ENCODE results near the gene SLC25A22.
A peak's percentile ranks its signal among the peaks of the same experiment; 100 is the strongest.

SLC25A22 gene

DNA sequence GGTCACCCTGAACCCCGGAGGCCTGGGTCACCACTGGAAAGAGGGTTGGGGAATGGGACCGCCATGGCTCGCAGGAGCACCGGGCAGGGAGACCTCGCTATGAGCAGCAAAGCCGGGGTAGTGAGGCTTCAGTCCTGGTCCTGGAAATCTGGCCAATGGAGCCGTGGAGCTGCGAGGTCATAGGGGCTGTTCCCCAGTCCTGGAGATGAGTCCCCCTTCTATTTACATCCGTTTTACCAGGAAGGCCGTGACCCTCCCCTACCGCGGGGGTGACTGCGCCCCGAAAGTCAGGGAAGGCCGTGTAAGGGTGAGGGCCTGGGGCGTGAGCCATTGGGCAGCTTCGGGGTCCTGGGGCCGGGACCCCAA, 6.5 kb upstream of the SLC25A22 start:
- peak overlapping the region; percentile 28 for H3K4me3 ChIP-seq (ENCODE audit: low read depth, low read length)

DNA sequence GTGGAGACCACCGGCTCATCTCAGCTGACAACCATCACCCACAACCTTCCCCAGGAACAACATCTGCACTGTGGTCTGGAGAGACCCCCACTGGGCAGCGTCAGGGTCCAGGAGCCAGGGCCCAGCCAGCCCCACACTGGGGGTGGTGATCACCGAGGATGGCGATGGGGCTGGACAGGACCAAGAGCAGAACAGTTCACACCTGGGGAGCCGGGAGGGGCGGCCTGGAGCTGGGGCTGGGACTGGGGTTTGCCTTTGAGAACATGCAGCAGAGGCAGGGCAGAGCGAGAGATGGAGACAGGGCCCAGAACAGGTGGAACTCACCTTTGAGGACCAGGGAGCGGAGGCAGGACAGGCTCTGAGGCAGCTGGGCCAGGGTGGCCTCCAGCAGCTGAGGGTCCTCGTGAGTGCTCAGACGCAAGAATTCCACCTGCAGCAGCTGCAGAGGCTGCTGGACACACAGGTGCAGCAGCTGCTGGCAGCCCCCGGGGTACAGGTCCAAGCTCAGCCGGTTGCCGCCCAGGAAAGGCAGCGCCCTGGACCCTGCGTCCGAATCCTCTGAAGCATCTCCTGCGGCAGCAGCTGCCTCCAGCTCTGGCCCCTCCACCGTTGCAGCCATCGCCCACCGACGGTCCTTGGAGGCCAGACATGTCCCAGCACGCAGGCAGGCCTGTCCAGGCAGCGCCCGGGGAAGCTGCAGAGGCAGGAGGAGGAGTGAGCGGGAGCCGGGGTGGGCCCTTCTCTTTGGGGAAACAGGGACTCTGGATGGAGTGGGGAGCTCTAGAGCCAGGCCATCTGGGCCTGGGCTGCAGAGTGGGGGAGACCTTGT, 5.9 kb upstream of the SLC25A22 start:
- peak overlapping the region; percentile 28 for H3K4me3 ChIP-seq (ENCODE audit: low read depth, low read length)

DNA sequence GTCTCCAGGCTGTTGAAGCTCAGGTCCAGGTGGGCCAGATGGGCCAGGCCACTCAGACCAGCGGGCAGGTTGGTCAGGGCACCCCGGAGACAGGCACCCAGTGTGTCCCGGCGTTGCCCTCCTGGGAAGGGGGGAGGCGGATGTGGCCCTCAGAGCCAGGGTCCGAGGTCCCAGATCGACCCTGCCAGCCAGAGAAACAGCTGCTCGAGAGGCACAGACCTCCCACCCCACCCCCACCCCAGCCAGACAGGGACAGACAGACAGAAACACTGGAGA, 5.3 kb upstream of the SLC25A22 start:
- H3K4me3 ChIP-seq (ENCODE audit: low read depth, low read length): no peak overlapping the region

GRCh38 chr11:802693-803466, 4.8 kb upstream of the SLC25A22 start:
- no peak overlapping the region for H3K4me3 ChIP-seq (ENCODE audit: low read depth, low read length)

DNA sequence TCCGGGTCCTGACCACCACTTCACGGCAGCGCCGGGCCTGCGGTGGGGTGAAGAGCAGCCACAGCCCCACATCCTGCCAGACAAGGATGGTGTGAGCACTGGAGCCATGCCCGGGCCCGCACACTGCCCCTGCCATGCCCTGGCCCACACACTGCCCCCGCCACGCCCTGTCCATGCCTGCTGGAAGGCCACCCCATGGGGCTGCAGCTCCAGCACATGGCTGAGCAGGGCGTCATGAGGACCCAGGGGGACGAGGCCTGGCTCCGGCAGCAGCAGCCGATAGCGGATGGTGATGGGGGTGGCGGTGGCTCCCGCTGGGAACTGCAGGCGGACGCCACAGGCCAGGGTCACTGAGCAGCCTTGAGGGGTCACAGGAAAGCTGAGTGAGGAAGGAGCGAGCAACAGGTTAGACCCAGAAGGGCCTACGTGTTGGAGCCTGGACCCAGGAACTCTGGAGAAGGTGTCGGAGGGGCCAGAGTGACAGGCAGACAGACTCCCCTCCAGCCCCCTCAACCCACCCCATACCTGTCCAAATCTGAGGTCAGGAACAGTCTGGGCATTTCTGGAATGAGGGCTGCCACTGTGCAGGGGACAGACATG, 4.0 kb upstream of the SLC25A22 start:
- H3K4me3 ChIP-seq (ENCODE audit: low read depth, low read length): no peak overlapping the region

DNA sequence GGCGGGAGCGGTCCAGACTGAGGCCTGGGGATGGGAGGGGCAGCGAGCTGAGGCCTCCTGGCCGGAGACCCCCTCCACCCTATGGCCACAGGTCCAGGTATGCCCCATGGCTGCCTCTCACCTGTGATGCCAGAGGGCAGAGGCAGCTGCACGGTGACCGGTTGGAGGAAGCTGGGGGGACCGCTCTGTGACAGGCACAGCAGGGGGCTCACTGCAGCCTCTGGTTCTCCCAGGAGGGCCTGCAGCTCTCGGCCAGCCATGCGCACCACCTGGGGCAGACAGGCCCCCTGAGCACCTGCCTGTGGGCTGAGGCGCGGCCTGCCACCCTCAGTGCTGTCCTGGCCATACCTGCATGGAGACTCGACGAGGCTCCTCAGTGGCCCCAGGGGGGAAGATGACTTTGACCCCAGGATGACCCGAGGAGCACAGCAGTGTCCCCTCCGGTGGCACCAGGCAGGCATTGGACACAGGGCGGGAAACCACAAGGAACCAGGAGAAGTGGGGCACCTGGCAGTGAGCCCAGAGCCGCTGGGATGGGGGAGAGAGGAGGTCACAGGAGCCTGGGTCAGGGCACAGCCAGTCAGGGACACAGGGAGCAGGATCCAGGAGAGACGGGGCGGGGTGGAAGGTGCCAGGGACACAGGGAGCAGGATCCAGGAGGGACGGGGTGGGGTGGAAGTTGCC, 3.2 kb upstream of the SLC25A22 start:
- no peak overlapping the region for H3K4me3 ChIP-seq (ENCODE audit: low read depth, low read length)

GRCh38 chr11:800473-800872, 2.4 kb upstream of the SLC25A22 start:
- H3K4me3 ChIP-seq (ENCODE audit: low read depth, low read length): no peak overlapping the region

DNA sequence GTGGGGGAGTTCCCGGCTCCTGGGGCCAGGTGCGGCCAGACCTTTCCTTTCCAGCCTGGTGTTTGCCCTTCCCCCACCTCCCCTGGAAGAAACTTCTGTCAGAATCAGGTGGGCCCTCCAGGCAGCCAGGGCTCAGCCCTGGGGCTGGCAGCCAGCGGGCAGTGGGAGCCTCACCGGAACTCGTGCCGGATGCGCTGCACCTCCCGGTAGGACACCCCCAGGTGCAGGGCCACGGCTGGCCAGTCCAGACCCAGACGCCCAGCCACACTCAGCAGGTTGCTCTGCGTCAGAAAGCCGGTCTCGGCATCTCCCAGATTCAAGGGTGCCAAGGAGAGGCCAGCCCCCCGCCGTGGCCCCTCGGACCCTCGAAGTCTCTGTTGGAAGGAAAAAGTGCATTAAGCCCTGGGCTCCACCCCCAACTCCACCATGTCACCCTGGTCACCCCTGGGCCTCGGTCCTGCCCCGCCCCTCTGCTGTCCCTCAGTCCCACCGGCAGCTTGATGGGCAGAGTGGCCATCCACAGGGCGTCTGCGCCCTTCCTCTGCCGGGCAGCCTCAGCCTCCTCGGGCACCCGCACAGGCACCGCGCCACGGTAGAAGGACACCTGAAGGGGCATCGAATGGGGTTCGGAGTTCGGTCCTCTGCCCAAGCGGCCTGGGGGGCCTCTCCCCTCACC, 1.7 kb upstream of the SLC25A22 start:
- no peak overlapping the region for H3K4me3 ChIP-seq (ENCODE audit: low read depth, low read length)

- peak overlapping the region; percentile 87 for H3K4me3 ChIP-seq (ENCODE audit: low read depth, low read length)
These were observed 587 bp downstream of the SLC25A22 start for GRCh38 chr11:797296-798092.

GRCh38 chr11:796565-797295, 1.4 kb downstream of the SLC25A22 start:
- H3K4me3 ChIP-seq (ENCODE audit: low read depth, low read length): peak overlapping the region; percentile 87

- H3K4me3 ChIP-seq (ENCODE audit: low read depth, low read length): no peak overlapping the region
These were observed 2.2 kb downstream of the SLC25A22 start for GRCh38 chr11:795634-796564.

DNA sequence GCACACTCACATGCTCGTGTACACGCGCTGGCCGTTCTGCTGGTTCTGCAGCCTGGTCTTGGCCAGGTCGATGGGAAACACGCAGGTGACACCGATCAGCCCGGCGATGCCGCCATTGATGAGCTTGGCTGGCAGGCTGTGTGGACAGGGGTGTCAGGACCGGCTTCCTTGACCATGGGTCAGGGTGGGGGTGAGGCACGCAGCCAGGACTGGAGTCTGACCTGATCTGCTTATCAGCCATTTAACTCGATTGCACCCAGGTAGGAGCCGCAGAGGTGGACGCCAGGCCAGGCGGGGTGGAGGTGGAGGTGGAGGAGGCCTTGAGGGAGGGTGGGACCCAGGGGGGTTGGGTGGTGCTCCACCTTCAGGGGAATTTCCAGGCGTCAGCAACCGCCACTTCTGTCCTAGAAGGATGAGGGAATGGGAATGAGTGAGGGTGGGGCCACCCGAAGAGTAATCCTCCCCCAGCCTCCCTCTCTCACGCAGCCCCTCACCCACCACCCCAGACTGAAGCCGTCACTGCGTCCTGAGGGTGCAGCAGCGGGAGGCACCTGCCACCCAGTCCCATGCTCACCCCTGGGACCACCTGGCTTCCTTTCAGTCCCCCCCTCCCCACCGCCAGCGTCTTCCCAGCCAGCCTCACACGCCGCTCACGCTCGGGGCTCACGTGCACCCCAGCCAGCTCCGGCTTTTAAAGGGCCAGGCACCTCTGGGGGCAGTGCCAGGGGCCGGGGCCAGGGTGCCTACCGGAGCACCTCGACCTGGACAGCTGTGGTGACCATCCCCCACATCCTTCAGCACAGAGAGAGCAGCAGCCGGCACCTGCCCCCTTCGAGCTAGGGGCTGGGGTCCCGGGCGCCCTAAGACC, 3.1 kb downstream of the SLC25A22 start:
- H3K4me3 ChIP-seq (ENCODE audit: low read depth, low read length): no peak overlapping the region

DNA sequence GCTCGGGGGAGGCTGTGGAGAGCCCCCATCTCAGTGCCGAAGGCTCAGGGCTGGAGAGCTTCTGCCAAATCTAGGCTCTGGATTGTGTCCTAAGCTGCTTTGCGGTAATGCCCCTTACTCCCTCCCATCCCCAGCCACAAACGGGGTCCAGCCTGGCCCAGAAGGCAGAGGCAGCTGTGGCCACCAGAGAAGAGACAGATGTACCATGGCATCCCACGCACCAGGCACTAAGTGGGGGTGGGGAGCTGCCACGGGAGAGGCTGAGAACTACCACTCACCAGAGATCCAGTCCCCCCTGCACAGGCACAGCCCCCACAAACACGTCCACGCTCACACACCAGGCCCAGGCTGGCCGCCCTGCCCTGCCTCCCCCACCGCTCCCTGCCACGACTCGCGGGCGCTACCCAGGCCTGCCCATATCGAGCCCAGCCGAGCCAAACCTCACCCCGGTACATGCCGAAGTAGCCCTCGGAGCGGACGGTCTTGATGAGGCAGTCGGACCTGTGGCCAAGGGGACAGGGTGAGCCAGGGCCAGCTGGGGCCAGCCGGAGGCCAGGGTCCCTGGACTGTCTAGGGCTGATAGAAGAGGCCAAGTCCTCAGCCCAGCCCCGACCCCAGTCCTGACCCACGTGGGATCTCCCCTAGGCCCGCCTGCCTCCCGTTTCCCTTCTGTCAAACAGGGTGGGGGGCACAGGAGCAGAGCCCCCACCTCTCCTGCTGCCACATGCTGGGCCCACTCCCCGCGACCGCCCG, 3.9 kb downstream of the SLC25A22 start:
- H3K4me3 ChIP-seq (ENCODE audit: low read depth, low read length): no peak overlapping the region

DNA sequence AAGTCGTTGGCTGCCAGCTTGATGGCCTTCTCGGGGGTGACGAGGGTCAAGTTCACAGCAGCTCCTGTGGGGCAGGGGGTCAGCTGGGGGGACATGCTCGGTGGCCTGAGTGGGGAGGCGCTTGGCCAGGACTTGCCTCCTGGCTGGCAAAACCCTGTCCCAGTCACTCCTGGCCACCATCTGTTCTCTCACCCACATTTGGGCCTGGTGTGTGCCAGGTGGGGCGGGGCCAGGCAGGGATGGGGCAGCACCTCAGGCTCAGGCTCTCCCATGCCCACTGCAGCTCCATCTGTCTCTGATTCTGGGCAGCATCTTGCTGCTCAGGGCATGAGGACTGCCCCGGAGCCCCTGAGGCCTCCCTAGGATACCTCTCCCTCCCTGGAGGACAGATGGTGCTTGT, 4.5 kb downstream of the SLC25A22 start:
- no peak overlapping the region for H3K4me3 ChIP-seq (ENCODE audit: low read depth, low read length)

GRCh38 chr11:792873-793272, 5.2 kb downstream of the SLC25A22 start:
- no peak overlapping the region for H3K4me3 ChIP-seq (ENCODE audit: low read depth, low read length)

DNA sequence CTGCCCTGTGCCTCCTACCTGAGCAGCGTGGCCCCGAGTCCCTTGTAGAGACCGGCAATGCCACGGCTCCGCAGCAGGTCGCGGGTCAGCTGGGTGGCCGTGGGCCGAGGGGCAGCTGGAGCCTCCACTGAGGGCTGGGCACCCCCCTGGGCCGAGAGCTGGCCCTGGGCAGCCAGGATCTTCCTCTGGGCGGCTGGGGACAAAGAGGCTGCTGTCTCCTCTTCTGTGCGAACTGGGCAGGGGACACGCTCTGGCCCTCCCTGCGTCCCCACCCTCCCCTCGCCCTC, 5.6 kb downstream of the SLC25A22 start:
- no peak overlapping the region for H3K4me3 ChIP-seq (ENCODE audit: low read depth, low read length)
